Raji (cell line): ENCODE measurements around the gene PBX1.

Source experiments
- POLR2A ChIP-seq: IDR thresholded peaks from 2 replicates; pipeline ENCODE4 v1.6.1; 2011; ENCODE audit warnings: low read depth, low read length, control low read depth; ENCODE audit not compliant: insufficient read depth

Gene PBX1

GRCh38 chr1:164640686-164641352 is 81.8 kb downstream of the PBX1 start:
- no peak for TF ChIP-seq POLR2A

GRCh38 chr1:164641353-164641730 is 82.4 kb downstream of the PBX1 start:
- TF ChIP-seq POLR2A: no peak

- TF ChIP-seq POLR2A: no peak
Observed at GRCh38 chr1:164643018-164643417, 84.0 kb downstream of the PBX1 start.

GRCh38 chr1:164644268-164644667 is 85.3 kb downstream of the PBX1 start:
- TF ChIP-seq POLR2A: no peak

GRCh38 chr1:164644774-164645644 is 86.0 kb downstream of the PBX1 start:
- no peak for TF ChIP-seq POLR2A

GRCh38 chr1:164645921-164646320 is 86.9 kb downstream of the PBX1 start:
- no peak for TF ChIP-seq POLR2A

- no peak for TF ChIP-seq POLR2A
Observed at GRCh38 chr1:164647211-164647610, 88.2 kb downstream of the PBX1 start.

GRCh38 chr1:164648636-164649035 is 89.7 kb downstream of the PBX1 start:
- TF ChIP-seq POLR2A: no peak

GRCh38 chr1:164649146-164649545 is 90.2 kb downstream of the PBX1 start:
- TF ChIP-seq POLR2A: no peak

GRCh38 chr1:164650531-164650930 is 91.5 kb downstream of the PBX1 start:
- TF ChIP-seq POLR2A: no peak

- no peak for TF ChIP-seq POLR2A
Observed at GRCh38 chr1:164651351-164651951, 92.5 kb downstream of the PBX1 start.

- TF ChIP-seq POLR2A: no peak
Observed at GRCh38 chr1:164653705-164654104, 94.7 kb downstream of the PBX1 start.

GRCh38 chr1:164654200-164654599 is 95.2 kb downstream of the PBX1 start:
- no peak for TF ChIP-seq POLR2A

GRCh38 chr1:164658864-164659263 is 99.9 kb downstream of the PBX1 start:
- no peak for TF ChIP-seq POLR2A

- no peak for TF ChIP-seq POLR2A
Observed at GRCh38 chr1:164659621-164660411, 100.8 kb downstream of the PBX1 start.
